K562 (cell line): ENCODE results near the gene TBPL2. TPM values are rescaled to one million over a fixed set of nuclear protein-coding genes. Genes with fewer than 3 reads are reported as not detected.

ENCODE experiments used
- ATAC-seq: fragments of 200-7000 bp; cut with Tn5 transposase; 3 replicates; pipeline ENCODE4 v1.9.1; 2020; ENCODE audit warnings: moderate library complexity
- BruUV-seq: library from RNA; stranded (reverse); fragments of 400-500 nt; replicated peaks from 2 replicates; lab custom pipeline; 2021; lab: Mats Ljungman, UMichigan
- CTCF ChIA-PET: fragments of 300-600 bp; formaldehyde crosslinking; extraction: SDS; loops from one replicate; lab custom pipeline; 2021; ENCODE audit warnings: low intra/inter-chr PET ratio; lab: Yijun Ruan, JAX
- POLR2A ChIA-PET: fragments of 300-600, 350-650 bp; sonication (Branson Sonifier 250); formaldehyde crosslinking; extraction: SDS; loops from one replicate; lab custom pipeline; 2021; ENCODE audit warnings: antibody characterized with exemption, inconsistent platforms; lab: Yijun Ruan, JAX
- DNase-seq, 4 experiments: peaks; one replicate each; pipeline versions ENCODE4 v3.0.0 to v3.0.0-alpha.2; 2011 to 2018; ENCODE audit warnings: low spot score in 3 of 4, mixed read lengths in 3 of 4; ENCODE audit errors: extremely low read depth in 1 of 4
- FAIRE-seq: peaks from 2 replicates; lab custom pipeline; 2011; peaks lifted over from hg19 to GRCh38; lab: Jason Lieb, UNC
- H2AFZ ChIP-seq: 2 replicates; pipeline ENCODE4 v1.6.0; 2011; ENCODE audit warnings: low read depth, low read length, control low read depth, inconsistent platforms
- H3K27ac ChIP-seq: fragments of 200-600 bp; 3 replicates; pipeline ENCODE4 v1.8.0; 2011; ENCODE audit warnings: low read depth, mild to moderate bottlenecking, control low read depth, inconsistent platforms, low read length, moderate library complexity, mixed read lengths; ENCODE audit errors: extremely low read depth
- H3K27me3 ChIP-seq, 2 experiments: fragments of 300-600 bp in 1 of 2; 2 replicates in 1 of 2; 3 replicates in 1 of 2; pipeline versions ENCODE4 v1.6.0 to v1.8.0; 2011; ENCODE audit warnings: inconsistent platforms in 2 of 2, low read length in 2 of 2, mild to moderate bottlenecking in 1 of 2, mixed read lengths in 1 of 2, moderate library complexity in 1 of 2; ENCODE audit not compliant: control insufficient read depth in 2 of 2, insufficient read depth in 2 of 2
- H3K36me3 ChIP-seq: fragments of 300-600 bp; 3 replicates; pipeline ENCODE4 v1.8.0; 2011; ENCODE audit warnings: mild to moderate bottlenecking, low read length, inconsistent platforms; ENCODE audit not compliant: control insufficient read depth, insufficient read depth
- H3K4me1 ChIP-seq, 2 experiments: fragments of 200-600 bp in 1 of 2; replicated peaks in 1 of 2; 2 replicates in 1 of 2; 3 replicates in 1 of 2; pipeline versions ENCODE4 v1.5.1 to v1.8.0; 2011; ENCODE audit warnings: inconsistent platforms in 2 of 2, low read length in 2 of 2, mild to moderate bottlenecking in 1 of 2, mixed read lengths in 1 of 2, moderate library complexity in 1 of 2; ENCODE audit not compliant: control insufficient read depth in 2 of 2, insufficient read depth in 2 of 2
- H3K4me2 ChIP-seq: 2 replicates; pipeline ENCODE4 v1.6.1; 2011; ENCODE audit warnings: low read length, control low read depth, inconsistent platforms, mixed read lengths; ENCODE audit not compliant: insufficient read depth
- H3K4me3 ChIP-seq: fragments of 200-600 bp; sonication (generic), shearing (Covaris generic); 2 replicates; pipeline ENCODE4 v1.5.1; 2016; ENCODE audit warnings: control low read depth, inconsistent platforms
- H3K79me2 ChIP-seq: fragments of 200-600 bp; 3 replicates; pipeline ENCODE4 v1.8.0; 2011; ENCODE audit warnings: low read length, inconsistent platforms; ENCODE audit not compliant: control insufficient read depth, insufficient read depth
- H3K9ac ChIP-seq, 2 experiments: 2 replicates each; pipeline versions ENCODE4 v1.6.0 to v1.6.1; 2011; ENCODE audit warnings: low read depth in 2 of 2, low read length in 2 of 2, control low read depth in 1 of 2, inconsistent platforms in 1 of 2, mild to moderate bottlenecking in 1 of 2, mixed read lengths in 1 of 2; ENCODE audit not compliant: insufficient read depth in 1 of 2
- H3K9me1 ChIP-seq: one replicate; pipeline ENCODE4 v1.6.0; 2011; ENCODE audit warnings: inconsistent platforms, mild to moderate bottlenecking, low read length, moderate library complexity; ENCODE audit not compliant: control insufficient read depth, insufficient read depth
- H3K9me3 ChIP-seq: replicated peaks from 2 replicates; pipeline ENCODE4 v1.5.1; 2011; ENCODE audit warnings: low read depth, low read length, inconsistent platforms; ENCODE audit not compliant: control insufficient read depth, insufficient read depth
- H4K20me1 ChIP-seq: replicated peaks from 2 replicates; pipeline ENCODE4 v1.6.1; 2011; ENCODE audit warnings: low read length, inconsistent platforms, mixed read lengths; ENCODE audit not compliant: control insufficient read depth, insufficient read depth
- ARID4B ChIP-seq: sonication (generic); formaldehyde crosslinking; IDR thresholded peaks from 2 replicates; pipeline ENCODE4 v1.8.0; 2022; ENCODE audit warnings: mild to moderate bottlenecking, missing genetic modification reagents
- BHLHE40 ChIP-seq: IDR thresholded peaks from 2 replicates; pipeline ENCODE4 v1.6.1; 2011; ENCODE audit warnings: low read length, improper control_type of control experiment
- C11orf30 ChIP-seq: fragments of 450-650 bp; IDR thresholded peaks from 2 replicates; pipeline ENCODE4 v1.6.1; 2016; ENCODE audit warnings: low read depth, mild to moderate bottlenecking
- CUX1 ChIP-seq: fragments of 200-800 bp; sonication (Bioruptor generic); IDR thresholded peaks from 2 replicates; pipeline ENCODE4 v1.6.1; 2016; ENCODE audit warnings: missing genetic modification characterization, missing compliant biosample characterization
- DACH1 ChIP-seq: fragments of 450-650 bp; IDR thresholded peaks from 2 replicates; pipeline ENCODE4 v1.6.1; 2018; ENCODE audit not compliant: partially characterized antibody
- GATAD2A ChIP-seq: fragments of 450-650 bp; IDR thresholded peaks from 2 replicates; pipeline ENCODE4 v1.6.1; 2017
- HOXB6 ChIP-seq: fragments of 250-450 bp; sonication (Bioruptor Pico); IDR thresholded peaks from 2 replicates; pipeline ENCODE4 v1.5.1; 2022; ENCODE audit warnings: mild to moderate bottlenecking, borderline replicate concordance
- MXI1 ChIP-seq: IDR thresholded peaks from 2 replicates; pipeline ENCODE4 v1.6.1; 2011; ENCODE audit warnings: low read depth, mild to moderate bottlenecking, improper control_type of control experiment, low read length
- SMARCA4 ChIP-seq: fragments of 450-650 bp; IDR thresholded peaks from 2 replicates; pipeline ENCODE4 v1.6.1; 2016
- SRF ChIP-seq, 2 experiments: fragments of 250-450, 450-650 bp in 1 of 2; sonication (Bioruptor Pico) in 1 of 2; sonication (generic) in 1 of 2; formaldehyde crosslinking; IDR thresholded peaks; 2 replicates each; pipeline versions ENCODE4 v1.5.0 to v1.5.1; 2020 to 2022; ENCODE audit warnings: mild to moderate bottlenecking in 1 of 2, missing genetic modification reagents in 1 of 2
- ZNF3 ChIP-seq: fragments of 250-450 bp; sonication (Bioruptor Pico); IDR thresholded peaks from 2 replicates; pipeline ENCODE4 v1.5.0; 2021; ENCODE audit warnings: mild to moderate bottlenecking, moderate library complexity
- ZNF77 ChIP-seq: fragments of 250-450 bp; sonication (Bioruptor Pico); IDR thresholded peaks from 2 replicates; pipeline ENCODE4 v1.5.0; 2020
- WGBS: fragments of 100-300 bp; shearing (Covaris generic); methylation state at CpG from one replicate; pipeline ENCODE4 v1.1.6; 2016; ENCODE audit warnings: low coverage, mixed read lengths; ENCODE audit not compliant: insufficient coverage; ENCODE audit errors: missing lambda C conversion rate; 5-methylcytosine and 5-hydroxymethylcytosine counted together
- in situ Hi-C: fragments of 300-500 bp; cut with MboI; formaldehyde crosslinking; loops from 4 replicates; pipeline ENCODE4 v1.15.0; 2018; ENCODE audit warnings: inconsistent platforms, mixed read lengths
- intact Hi-C: fragments of 100-400 bp; cut with micrococcal nuclease; formaldehyde crosslinking; loops from 2 replicates; pipeline ENCODE4 v1.14.2; 2022
- polyA plus RNA-seq, 8 experiments: library from polyadenylated mRNA; depleted of rRNA in 4 of 8; stranded (reverse) in 5 of 8; unstranded in 3 of 8; fragments of >200 nt; fragmentation: Nextera tagmentation in 2 of 8; fragmentation: Illumina TruSeq in 1 of 8; extraction: Ambion mirVana in 2 of 8; extraction: Trizol in 1 of 8; gene quantifications; 2 replicates each; pipeline versions ENCODE4 v1.2.1 to v1.2.3, GENCODE V29; 2011 to 2014; ENCODE audit warnings: inconsistent platforms in 1 of 8, missing spikeins in 1 of 8
- total RNA-seq, 7 experiments: library from RNA; depleted of rRNA in 6 of 7; stranded (reverse); fragments of >200 nt in 6 of 7; fragmentation: Illumina TruSeq in 2 of 7; extraction: Trizol in 2 of 7; gene quantifications; 2 replicates each; pipeline versions ENCODE4 v1.2.1 to v1.2.3, GENCODE V29; 2011 to 2021; ENCODE audit warnings: low replicate concordance in 1 of 7

Gene TBPL2
- total and polyA plus RNA-seq, 9 of the 15 experiments (the other 6 are each of a cell fraction or from before 2014, with no cell fraction given): not detected

GRCh38 chr14:55398679-55399078 is 41.7 kb downstream of the TBPL2 start:
- peak overlapping the region; percentile 28; the same call in 1 of the 3 replicates for H3K27ac ChIP-seq
- H3K4me3 ChIP-seq: no peak overlapping the region
- peaks cover 4% of the 10 kb centered on the region; the same call in 1 of the 3 replicates for H3K36me3 ChIP-seq
- H3K9ac ChIP-seq: no peak overlapping the region
- H3K4me1 ChIP-seq: peaks cover 0 to 11% of the 10 kb centered on the region in 2 experiments; a peak in 3 of 5 replicates
- peaks cover 26% of the 10 kb centered on the region for H3K79me2 ChIP-seq
- ATAC-seq: peak; percentile 49
- H4K20me1 ChIP-seq: no peaks in the 10 kb centered on the region
- H3K27me3 ChIP-seq: no peaks in the 10 kb centered on the region
- ChIA-PET CTCF (no interaction called here), POLR2A (no interaction called here)
- H3K9me1 ChIP-seq: no peaks in the 10 kb centered on the region
- H3K9me3 ChIP-seq: no peaks in the 10 kb centered on the region
- intact Hi-C loops: no loop called here
- H2AFZ ChIP-seq: 0 out of 2 replicates have a peak overlapping the region, but pooled peaks have one; percentile 44
- in situ Hi-C loops: no loop called here
- FAIRE-seq: peak; percentile 80
- peak in 2 of 4 experiments; percentile 11 to 52 for DNase-seq
- BruUV-seq: no TSS peak
- WGBS: 52% methylated on average over 5 of the region's 5 CpGs
- peak overlapping the region; percentile 44; the same call in 1 of the 2 replicates for H3K4me2 ChIP-seq
- TF ChIP-seq CUX1 (CRISPR knock-in tag): no peak
- no peak for TF ChIP-seq GATAD2A
- no peak for TF ChIP-seq ARID4B (CRISPR knock-in tag)
- no peak for TF ChIP-seq ZNF3 (CRISPR knock-in tag)
- TF ChIP-seq MXI1: no peak
- TF ChIP-seq SMARCA4: peak; percentile 43; the same call in 1 of the 2 replicates
- TF ChIP-seq ZNF77 (CRISPR knock-in tag): no peak
- TF ChIP-seq C11orf30: no peak
- no peak for TF ChIP-seq DACH1
- TF ChIP-seq BHLHE40: peak; percentile 87
- peak in 1 of 2 experiments; percentile 89; a peak in 2 of 4 replicates for TF ChIP-seq SRF (CRISPR knock-in tag; IDR thresholded peaks at IDR 0.05)
- no peak for TF ChIP-seq HOXB6 (CRISPR knock-in tag)
